ENCODE data around the gene TFAP2A. TPM values are rescaled to one million over a fixed set of nuclear protein-coding genes. Genes with fewer than 3 reads are reported as not detected.

TFAP2A gene
- total RNA-seq, 4 donors from 2014 or later, result 0.16 TPM; not detected in 3

- TF ChIP-seq CTCF (IDR thresholded peaks at IDR 0.05; ENCODE audit: low read depth), result no peak
Observed at GRCh38 chr6:10451828-10452509, 37.1 kb upstream of the TFAP2A start.

DNA sequence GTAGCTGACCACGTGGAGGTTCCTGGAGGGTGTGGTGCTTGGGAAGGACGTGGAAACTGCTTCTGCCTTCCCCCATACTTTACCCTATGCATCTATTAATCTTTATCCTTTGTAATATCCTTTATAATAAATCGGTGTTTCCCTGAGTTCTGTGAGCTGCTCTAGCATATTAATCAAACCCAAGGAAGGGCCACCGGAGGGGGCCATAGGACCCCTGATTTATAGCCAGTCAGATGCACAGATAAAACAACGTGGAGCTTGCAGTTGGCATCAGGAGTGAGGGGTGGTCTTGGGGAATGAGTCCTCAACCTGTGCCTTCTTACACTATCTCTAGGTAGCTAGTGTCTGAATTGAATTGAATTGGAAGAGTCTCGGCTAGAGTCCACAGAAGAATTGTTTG is 36.5 kb upstream of the TFAP2A start:
- no peak for TF ChIP-seq CTCF (IDR thresholded peaks at IDR 0.05; ENCODE audit: low read depth)

DNA sequence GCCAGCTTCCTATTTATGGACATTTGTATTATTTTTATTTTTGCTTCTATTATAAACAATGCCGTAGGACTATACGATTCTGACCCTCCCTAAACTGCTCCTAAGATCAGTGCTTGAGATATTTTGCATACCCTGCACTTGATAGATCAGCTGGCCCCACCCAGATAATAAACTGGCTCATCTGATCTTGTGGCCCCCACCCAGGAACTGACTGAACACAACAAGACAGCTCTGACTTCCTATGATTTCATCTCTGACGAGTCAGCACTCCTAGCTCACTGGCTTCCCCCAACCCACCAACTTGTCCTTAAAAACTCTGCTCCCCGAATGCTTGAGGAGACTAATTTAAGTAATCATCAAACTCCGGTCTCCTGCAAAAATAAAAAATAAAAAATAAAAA is 34.9 kb upstream of the TFAP2A start:
- TF ChIP-seq CTCF (IDR thresholded peaks at IDR 0.05; ENCODE audit: low read depth), result no peak

DNA sequence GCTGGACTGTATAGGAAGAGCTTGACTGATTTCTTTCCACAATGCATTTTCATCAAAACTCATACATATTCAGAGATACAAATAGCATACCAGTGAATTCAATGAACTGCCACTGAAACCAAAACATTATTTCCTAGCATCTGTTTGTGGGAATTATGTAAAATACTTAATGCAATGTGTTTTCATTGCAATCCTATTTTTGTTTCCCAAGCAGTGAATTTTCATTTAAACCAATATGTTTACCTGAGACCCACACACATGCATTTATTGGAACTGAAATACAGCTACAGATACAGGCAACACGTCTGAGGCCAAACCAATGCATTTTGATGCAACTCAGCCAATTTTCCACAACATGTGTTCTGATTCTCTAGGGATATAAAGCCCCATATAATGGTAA is 33.2 kb upstream of the TFAP2A start:
- no peak for TF ChIP-seq CTCF (IDR thresholded peaks at IDR 0.05; ENCODE audit: low read depth)

- no peak for TF ChIP-seq CTCF (IDR thresholded peaks at IDR 0.05; ENCODE audit: low read depth)
Observed at GRCh38 chr6:10446548-10446947, 31.7 kb upstream of the TFAP2A start.

- TF ChIP-seq CTCF (IDR thresholded peaks at IDR 0.05; ENCODE audit: low read depth), result no peak
Observed at GRCh38 chr6:10441655-10442009, 26.8 kb upstream of the TFAP2A start.

- TF ChIP-seq CTCF (IDR thresholded peaks at IDR 0.05; ENCODE audit: low read depth), result no peak
Observed at GRCh38 chr6:10441004-10441654, 26.3 kb upstream of the TFAP2A start.

Data from subcutaneous adipose tissue (tissue), 4 donors.